CD4-positive, alpha-beta T cell (primary cell): ENCODE data around the gene PPM1H. TPM values are rescaled to one million over a fixed set of nuclear protein-coding genes. Genes with fewer than 3 reads are reported as not detected.
A peak's percentile ranks its signal among the peaks of the same experiment; 100 is the strongest.

Experiments
- ATAC-seq: fragments of 200-7000 bp; cut with Tn5 transposase; one replicate; pipeline ENCODE4 v1.10.0; 2022; ENCODE audit warnings: mild to moderate bottlenecking; ENCODE audit not compliant: poor library complexity
- CTCF ChIA-PET: fragments of 350-600 bp; sonication (Branson Sonifier 250); formaldehyde crosslinking; loops from one replicate; lab custom pipeline; 2021; ENCODE audit warnings: antibody characterized with exemption, inconsistent platforms; lab: Charles Lee
- POLR2A ChIA-PET: fragments of 350-600 bp; sonication (Branson Sonifier 250); formaldehyde crosslinking; loops from one replicate; lab custom pipeline; 2021; ENCODE audit warnings: antibody characterized with exemption, inconsistent platforms; lab: Charles Lee
- DNase-seq, 14 experiments: peaks; one replicate each; pipeline ENCODE4 v3.0.0-alpha.2; 2013 to 2020; ENCODE audit warnings: mixed read lengths in 2 of 14
- H3K27ac ChIP-seq, 2 donors: one replicate each; pipeline versions ENCODE4 v1.5.1 to v1.7.0; 2013; ENCODE audit warnings: low read length in 2 of 2, low read depth in 1 of 2, mild to moderate bottlenecking in 1 of 2
- H3K27me3 ChIP-seq, 2 experiments: 1 replicate in 1 of 2; 2 replicates in 1 of 2; pipeline versions ENCODE4 v1.6.1 to v1.7.0; 2013; ENCODE audit warnings: low read length in 2 of 2, control low read depth in 1 of 2, mild to moderate bottlenecking in 1 of 2, moderate library complexity in 1 of 2; ENCODE audit not compliant: insufficient read depth in 2 of 2, control insufficient read depth in 1 of 2
- H3K36me3 ChIP-seq: one replicate; pipeline ENCODE4 v1.6.1; 2013; ENCODE audit warnings: low read length, control low read depth; ENCODE audit not compliant: insufficient read depth
- H3K4me1 ChIP-seq: one replicate; pipeline ENCODE4 v1.6.1; 2013; ENCODE audit warnings: low read length, control low read depth; ENCODE audit not compliant: insufficient read depth
- H3K4me3 ChIP-seq: one replicate; pipeline ENCODE4 v1.5.1; 2013; ENCODE audit warnings: mild to moderate bottlenecking, low read length, moderate library complexity
- H3K9me3 ChIP-seq, 2 experiments: 1 replicate in 1 of 2; 2 replicates in 1 of 2; pipeline versions ENCODE4 v1.6.1 to v1.7.0; 2013; ENCODE audit warnings: low read length in 2 of 2, mild to moderate bottlenecking in 2 of 2, control low read depth in 1 of 2, moderate library complexity in 1 of 2; ENCODE audit not compliant: control insufficient read depth in 1 of 2, insufficient read depth in 1 of 2
- H3K27ac Mint-ChIP-seq: one replicate; pipeline ENCODE4 v1.8.0; 2020; ENCODE audit warnings: mixed read lengths
- H3K27me3 Mint-ChIP-seq: one replicate; pipeline ENCODE4 v1.8.0; 2021; ENCODE audit warnings: mixed read lengths
- H3K36me3 Mint-ChIP-seq: one replicate; pipeline ENCODE4 v1.8.0; 2021; ENCODE audit warnings: low read depth, mixed read lengths
- H3K4me1 Mint-ChIP-seq: one replicate; pipeline ENCODE4 v1.8.0; 2021; ENCODE audit warnings: low read depth, mixed read lengths
- H3K4me3 Mint-ChIP-seq: one replicate; pipeline ENCODE4 v1.8.0; 2020; ENCODE audit warnings: mild to moderate bottlenecking, mixed read lengths
- H3K9me3 Mint-ChIP-seq: one replicate; pipeline ENCODE4 v1.8.0; 2020; ENCODE audit warnings: mixed read lengths
- intact Hi-C, 2 experiments: fragments of 100-400 bp; cut with DNase I in 1 of 2; cut with micrococcal nuclease in 1 of 2; formaldehyde crosslinking; loops; one replicate each; pipeline versions ENCODE4 v1.15.1 to v1.9.0; 2023 to 2025; cut with DNase I, micrococcal nuclease
- total RNA-seq, 174 experiments: library from RNA in 2 of 174; stranded (reverse) in 2 of 174; gene quantifications; one replicate each; pipeline ENCODE4 v1.2.3 and lab custom pipeline; 2021 to 2026
- TF ChIP-seq, protein P1 (sequence below): fragments of 200-600 bp; IDR thresholded peaks from one replicate; pipeline ENCODE4 v1.8.0; 2022; ENCODE audit warnings: antibody characterized with exemption, mild to moderate bottlenecking

The PPM1H gene
- total RNA-seq, 2 experiments from 2014 or later = not detected

DNA sequence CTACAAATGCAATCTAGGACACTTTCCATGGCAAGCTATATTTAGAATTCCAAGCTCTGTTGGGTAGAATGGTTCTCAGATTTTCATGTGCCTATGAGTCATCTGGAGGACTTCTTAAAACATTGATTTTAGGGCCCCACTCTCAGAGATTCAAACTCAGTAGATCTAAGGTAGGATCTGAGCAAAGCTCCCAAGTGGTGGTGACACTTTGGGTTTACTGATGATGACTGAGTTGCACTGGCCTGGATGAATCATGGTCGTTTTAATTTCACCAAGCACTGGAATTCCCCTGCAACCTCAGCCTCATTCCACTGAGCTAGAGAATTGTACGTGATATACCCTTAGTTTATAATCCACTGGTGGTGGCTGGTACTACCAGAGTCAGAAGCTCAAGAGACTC lies 86.5 kb downstream of the PPM1H start:
- TF ChIP-seq, protein P1, sequence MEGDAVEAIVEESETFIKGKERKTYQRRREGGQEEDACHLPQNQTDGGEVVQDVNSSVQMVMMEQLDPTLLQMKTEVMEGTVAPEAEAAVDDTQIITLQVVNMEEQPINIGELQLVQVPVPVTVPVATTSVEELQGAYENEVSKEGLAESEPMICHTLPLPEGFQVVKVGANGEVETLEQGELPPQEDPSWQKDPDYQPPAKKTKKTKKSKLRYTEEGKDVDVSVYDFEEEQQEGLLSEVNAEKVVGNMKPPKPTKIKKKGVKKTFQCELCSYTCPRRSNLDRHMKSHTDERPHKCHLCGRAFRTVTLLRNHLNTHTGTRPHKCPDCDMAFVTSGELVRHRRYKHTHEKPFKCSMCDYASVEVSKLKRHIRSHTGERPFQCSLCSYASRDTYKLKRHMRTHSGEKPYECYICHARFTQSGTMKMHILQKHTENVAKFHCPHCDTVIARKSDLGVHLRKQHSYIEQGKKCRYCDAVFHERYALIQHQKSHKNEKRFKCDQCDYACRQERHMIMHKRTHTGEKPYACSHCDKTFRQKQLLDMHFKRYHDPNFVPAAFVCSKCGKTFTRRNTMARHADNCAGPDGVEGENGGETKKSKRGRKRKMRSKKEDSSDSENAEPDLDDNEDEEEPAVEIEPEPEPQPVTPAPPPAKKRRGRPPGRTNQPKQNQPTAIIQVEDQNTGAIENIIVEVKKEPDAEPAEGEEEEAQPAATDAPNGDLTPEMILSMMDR = no peak
- no peak overlapping the region for H3K27ac ChIP-seq
- H3K9me3 Mint-ChIP-seq = no peaks in the 10 kb centered on the region
- ChIA-PET POLR2A (no interaction called here), CTCF (no interaction called here)
- H3K4me1 ChIP-seq = no peaks in the 10 kb centered on the region
- H3K27me3 ChIP-seq = no peaks in the 10 kb centered on the region
- H3K36me3 ChIP-seq = no peaks in the 10 kb centered on the region
- H3K36me3 Mint-ChIP-seq = no peaks in the 10 kb centered on the region
- no peak overlapping the region for H3K4me3 ChIP-seq
- H3K9me3 ChIP-seq = no peaks in the 10 kb centered on the region
- no peaks in the 10 kb centered on the region for H3K4me1 Mint-ChIP-seq
- no peak overlapping the region for H3K4me3 Mint-ChIP-seq
- H3K27me3 Mint-ChIP-seq = peaks cover 21% of the 10 kb centered on the region
- intact Hi-C loops = no loop called here
- DNase-seq = peak in 2 of 14 experiments; percentile 14 to 31
- no peak overlapping the region for H3K27ac Mint-ChIP-seq
- ATAC-seq = no peak

DNA sequence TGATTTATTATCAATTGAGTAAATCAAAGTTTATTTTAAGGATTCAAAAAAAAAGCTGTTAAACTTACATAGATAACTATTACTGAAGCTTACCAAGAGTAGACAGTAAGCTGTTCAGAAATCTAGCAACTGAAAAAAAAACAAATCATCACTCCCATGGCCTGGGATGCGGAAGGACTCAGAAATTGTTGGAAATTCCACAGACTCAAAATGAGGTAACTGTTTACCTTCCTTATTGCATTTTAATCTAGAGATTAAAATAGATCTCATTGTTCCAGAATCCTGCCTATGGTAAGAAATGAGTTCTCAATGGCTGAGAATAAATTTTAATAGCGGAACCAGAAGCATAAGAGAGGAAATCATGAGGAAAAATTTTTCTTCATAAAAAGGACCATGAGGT lies 87.2 kb downstream of the PPM1H start:
- no peak overlapping the region for H3K27ac ChIP-seq
- no peak overlapping the region for H3K4me3 ChIP-seq
- Mint-ChIP-seq H3K4me1 (no peaks in the 10 kb centered on the region), H3K27me3 (peaks cover 21% of the 10 kb centered on the region), H3K9me3 (no peaks in the 10 kb centered on the region), H3K4me3 (no peak overlapping the region), H3K36me3 (no peaks in the 10 kb centered on the region), H3K27ac (no peak overlapping the region)
- intact Hi-C loops = no loop called here
- H3K27me3 ChIP-seq = no peaks in the 10 kb centered on the region
- H3K36me3 ChIP-seq = no peaks in the 10 kb centered on the region
- POLR2A ChIA-PET = no interaction called here
- no peak for DNase-seq
- H3K9me3 ChIP-seq = no peaks in the 10 kb centered on the region
- CTCF ChIA-PET = interaction anchor here (0.7 kb wide), 1 partner anchor 954 kb away, joined by 3 read pairs; no protein-coding TSS in a partner anchor
- no peak for ATAC-seq
- TF ChIP-seq, protein P1 = no peak
- H3K4me1 ChIP-seq = no peaks in the 10 kb centered on the region

DNA sequence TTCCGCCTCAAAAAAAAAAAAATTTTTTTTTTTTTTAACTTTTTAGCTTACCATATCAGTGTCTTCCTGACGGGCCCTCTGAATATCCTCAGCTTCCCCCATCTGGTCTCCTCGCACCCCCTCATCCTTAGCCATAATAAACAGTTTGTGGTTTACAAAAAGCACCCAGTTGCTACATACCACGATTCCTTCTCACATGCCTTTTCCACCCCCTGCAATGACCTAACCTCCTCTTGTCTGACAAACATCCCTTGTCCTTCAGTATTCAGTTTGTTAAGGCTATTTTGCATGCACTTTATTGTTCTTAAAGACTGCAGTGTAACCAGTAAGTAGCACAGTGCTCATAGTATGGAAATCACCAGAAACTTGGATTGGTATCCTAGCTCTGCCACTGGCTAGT lies 88.5 kb downstream of the PPM1H start:
- ATAC-seq (no peak), DNase-seq (no peak)
- Mint-ChIP-seq H3K4me1 (no peaks in the 10 kb centered on the region), H3K27ac (no peak overlapping the region), H3K9me3 (no peaks in the 10 kb centered on the region), H3K36me3 (no peaks in the 10 kb centered on the region), H3K4me3 (no peak overlapping the region), H3K27me3 (peaks cover 21% of the 10 kb centered on the region)
- POLR2A ChIA-PET = no interaction called here
- TF ChIP-seq, protein P1 = no peak
- no peak overlapping the region for H3K4me3 ChIP-seq
- CTCF ChIA-PET = no interaction called here
- no peaks in the 10 kb centered on the region for H3K27me3 ChIP-seq
- H3K4me1 ChIP-seq = no peaks in the 10 kb centered on the region
- H3K27ac ChIP-seq = no peak overlapping the region
- H3K36me3 ChIP-seq = no peaks in the 10 kb centered on the region
- intact Hi-C loops = no loop called here
- no peaks in the 10 kb centered on the region for H3K9me3 ChIP-seq
